GM12878 (cell line): ENCODE measurements around the gene GK. TPM values are rescaled to one million over a fixed set of nuclear protein-coding genes. Genes with fewer than 3 reads are reported as not detected.

ENCODE experiments used
- ATAC-seq: fragments of 200-7000 bp; cut with Tn5 transposase; 3 replicates; pipeline ENCODE4 v1.9.1; 2020; ENCODE audit warnings: mild to moderate bottlenecking, moderate library complexity
- BruUV-seq: library from RNA; stranded (reverse); fragments of 400-500 nt; replicated peaks from 2 replicates; lab custom pipeline; 2021; lab: Mats Ljungman, UMichigan
- CTCF ChIA-PET: fragments of 300-600 bp; sonication (Branson Sonifier 250); formaldehyde crosslinking; extraction: SDS; loops from one replicate; lab custom pipeline; 2021; ENCODE audit warnings: inconsistent platforms; lab: Yijun Ruan, JAX
- POLR2A ChIA-PET: fragments of 350-600 bp; formaldehyde crosslinking; extraction: SDS; loops from one replicate; lab custom pipeline; 2021; ENCODE audit warnings: inconsistent platforms; lab: Charles Lee
- RAD21 ChIA-PET: fragments of 300-600 bp; sonication (Branson Sonifier 250); formaldehyde crosslinking; loops from one replicate; lab custom pipeline; 2023; ENCODE audit warnings: antibody characterized with exemption; ENCODE audit not compliant: unreplicated experiment; lab: Charles Lee
- SMC1A ChIA-PET: fragments of 300-600 bp; sonication (Branson Sonifier 250); formaldehyde crosslinking; loops from one replicate; lab custom pipeline; 2023; ENCODE audit not compliant: unreplicated experiment, uncharacterized antibody; lab: Charles Lee
- DNase-seq: peaks from one replicate; pipeline ENCODE4 v3.0.0-alpha.2; 2011; ENCODE audit warnings: low read depth, low spot score
- FAIRE-seq: peaks from 3 replicates; lab custom pipeline; 2011; peaks lifted over from hg19 to GRCh38; lab: Jason Lieb, UNC
- H2AFZ ChIP-seq: 2 replicates; pipeline ENCODE4 v1.6.0; 2011; ENCODE audit warnings: low read depth, low read length, control low read depth; ENCODE audit not compliant: control insufficient read depth
- H3K27ac ChIP-seq: 2 replicates; pipeline ENCODE4 v1.5.1; 2011; ENCODE audit warnings: control low read depth; ENCODE audit not compliant: control insufficient read depth, insufficient read depth
- H3K27me3 ChIP-seq, 2 experiments: replicated peaks in 1 of 2; 2 replicates each; pipeline versions ENCODE4 v1.6.0 to v1.6.1; 2011; ENCODE audit warnings: low read length in 1 of 2; ENCODE audit not compliant: control insufficient read depth in 2 of 2, insufficient read depth in 2 of 2
- H3K36me3 ChIP-seq, 2 experiments: 2 replicates each; pipeline ENCODE4 v1.5.1; 2011; ENCODE audit warnings: low read length in 1 of 2; ENCODE audit not compliant: control insufficient read depth in 2 of 2, insufficient read depth in 2 of 2
- H3K4me1 ChIP-seq: 2 replicates; pipeline ENCODE4 v1.6.1; 2011; ENCODE audit warnings: mild to moderate bottlenecking, low read length, moderate library complexity, mixed read lengths; ENCODE audit not compliant: control insufficient read depth, insufficient read depth
- H3K4me2 ChIP-seq: 2 replicates; pipeline ENCODE4 v1.6.0; 2011; ENCODE audit warnings: control low read depth; ENCODE audit not compliant: control insufficient read depth, insufficient read depth
- H3K4me3 ChIP-seq: fragments of 200-600 bp; sonication (generic); 2 replicates; pipeline ENCODE4 v1.5.1; 2016
- H3K79me2 ChIP-seq: 2 replicates; pipeline ENCODE4 v1.6.0; 2011; ENCODE audit warnings: low read length; ENCODE audit not compliant: control insufficient read depth, insufficient read depth
- H3K9ac ChIP-seq: 2 replicates; pipeline ENCODE4 v1.8.0; 2011; ENCODE audit warnings: low read length, control low read depth, mixed read lengths; ENCODE audit not compliant: control insufficient read depth, insufficient read depth
- H3K9me3 ChIP-seq: replicated peaks from 3 replicates; pipeline ENCODE4 v1.5.1; 2011; ENCODE audit warnings: mild to moderate bottlenecking, low read length; ENCODE audit not compliant: control insufficient read depth, insufficient read depth
- H4K20me1 ChIP-seq: 2 replicates; pipeline ENCODE4 v1.6.0; 2011; ENCODE audit not compliant: control insufficient read depth, insufficient read depth
- ATF7 ChIP-seq: fragments of 450-650 bp; IDR thresholded peaks from 2 replicates; pipeline ENCODE4 v1.6.1; 2016; ENCODE audit warnings: low read depth, mild to moderate bottlenecking
- ETV6 ChIP-seq, 2 experiments: fragments of 450-650 bp in 1 of 2; IDR thresholded peaks in 1 of 2; conservative IDR thresholded peaks in 1 of 2; 2 replicates each; pipeline ENCODE4 v1.6.1; 2014; ENCODE audit warnings: antibody characterized with exemption in 1 of 2, borderline replicate concordance in 1 of 2, low read depth in 1 of 2, mild to moderate bottlenecking in 1 of 2, moderate library complexity in 1 of 2
- GATAD2B ChIP-seq: fragments of 450-650 bp; conservative IDR thresholded peaks from 2 replicates; pipeline ENCODE4 v1.6.1; 2017; ENCODE audit warnings: low read depth, mild to moderate bottlenecking, moderate library complexity
- JUND ChIP-seq: IDR thresholded peaks from 2 replicates; pipeline ENCODE4 v1.6.1; 2012; ENCODE audit warnings: low read depth, mild to moderate bottlenecking, low read length, improper control_type of control experiment, moderate library complexity
- MTA3 ChIP-seq: IDR thresholded peaks from 2 replicates; pipeline ENCODE4 v1.6.1; 2012; ENCODE audit warnings: low read length, inconsistent platforms, borderline replicate concordance
- MXI1 ChIP-seq: fragments of 150-350 bp; IDR thresholded peaks from 2 replicates; pipeline ENCODE4 v1.6.1; 2011; ENCODE audit warnings: low read depth, mild to moderate bottlenecking, inconsistent platforms, low read length, improper control_type of control experiment
- NR2C2 ChIP-seq: IDR thresholded peaks from 2 replicates; pipeline ENCODE4 v1.6.1; 2011; ENCODE audit warnings: borderline replicate concordance, low read depth; ENCODE audit not compliant: control insufficient read depth, insufficient read length
- NR2F1 ChIP-seq: fragments of 450-650 bp; conservative IDR thresholded peaks from 2 replicates; pipeline ENCODE4 v1.6.1; 2017; ENCODE audit warnings: mild to moderate bottlenecking
- RAD51 ChIP-seq: fragments of 450-650 bp; IDR thresholded peaks from 2 replicates; pipeline ENCODE4 v1.6.1; 2016; ENCODE audit warnings: moderate library complexity, mild to moderate bottlenecking, inconsistent platforms
- SMARCA5 ChIP-seq: fragments of 450-650 bp; IDR thresholded peaks from 2 replicates; pipeline ENCODE4 v1.6.1; 2017; ENCODE audit warnings: mild to moderate bottlenecking
- ZNF207 ChIP-seq: fragments of 450-650 bp; IDR thresholded peaks from 2 replicates; pipeline ENCODE4 v1.6.1; 2014; ENCODE audit warnings: antibody characterized with exemption, mild to moderate bottlenecking, borderline replicate concordance
- WGBS: methylation state at CpG from one replicate; pipeline ENCODE4 v1.1.6; 2016; ENCODE audit warnings: low lambda C conversion rate; ENCODE audit not compliant: insufficient replicate concordance, insufficient coverage; ENCODE audit errors: missing lambda C conversion rate; 5-methylcytosine and 5-hydroxymethylcytosine counted together
- in situ Hi-C: fragments of 300-500 bp; cut with MboI; formaldehyde crosslinking; loops from 9 replicates; pipeline ENCODE4 v1.14.3; 2018; ENCODE audit warnings: mixed read lengths
- intact Hi-C: fragments of 100-400 bp; cut with micrococcal nuclease; formaldehyde crosslinking; loops from one replicate; pipeline ENCODE4 v1.14.2; 2022; ENCODE audit not compliant: unreplicated experiment
- polyA plus RNA-seq, 11 experiments: library from polyadenylated mRNA; depleted of rRNA in 4 of 11; unstranded in 6 of 11; stranded (reverse) in 5 of 11; fragments of >200 nt; fragmentation: Nextera tagmentation in 4 of 11; fragmentation: Illumina TruSeq in 1 of 11; extraction: Ambion mirVana in 4 of 11; extraction: Trizol in 1 of 11; gene quantifications; 1 replicate in 1 of 11; 2 replicates in 10 of 11; pipeline versions ENCODE4 v1.2.1 to v1.2.3, GENCODE V29; 2011 to 2016; ENCODE audit warnings: inconsistent platforms in 2 of 11, missing spikeins in 2 of 11, low read depth in 1 of 11
- total RNA-seq, 4 experiments: library from RNA; depleted of rRNA in 3 of 4; stranded (reverse); fragments of >200 nt in 3 of 4; fragmentation: Illumina TruSeq in 1 of 4; extraction: Trizol in 1 of 4; gene quantifications; 2 replicates each; pipeline versions ENCODE4 v1.2.1 to v1.2.3, GENCODE V29; 2013 to 2021
- TF ChIP-seq, protein P1 (sequence below): IDR thresholded peaks from 2 replicates; pipeline ENCODE4 v1.6.1; 2012; ENCODE audit warnings: low read depth, low read length, improper control_type of control experiment

The GK gene
- total and polyA plus RNA-seq, 10 of the 15 experiments (the other 5 are each of a cell fraction or from before 2014, with no cell fraction given) = 6.3 to 22.3 (median 11.1) TPM

DNA sequence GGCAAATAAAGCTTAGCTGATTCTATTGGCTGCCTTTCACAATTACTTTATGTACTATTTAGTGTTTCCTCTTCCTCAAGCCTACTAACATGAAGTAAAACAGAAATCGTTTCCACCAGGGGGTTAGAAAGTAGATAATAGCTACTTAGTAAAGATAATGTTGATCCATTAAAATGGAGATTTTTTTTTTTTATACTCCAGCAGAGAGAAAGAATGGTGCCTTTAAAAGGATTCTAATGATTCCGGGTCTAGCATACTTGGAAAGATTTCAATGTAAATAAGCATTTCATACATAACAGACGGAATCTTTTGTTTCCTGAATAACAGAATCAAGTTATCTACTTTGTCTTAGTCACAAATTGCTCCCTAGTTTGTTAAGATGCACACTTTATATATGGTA lies 37.1 kb downstream of the GK start (continued):
- no peak for TF ChIP-seq ZNF207

DNA sequence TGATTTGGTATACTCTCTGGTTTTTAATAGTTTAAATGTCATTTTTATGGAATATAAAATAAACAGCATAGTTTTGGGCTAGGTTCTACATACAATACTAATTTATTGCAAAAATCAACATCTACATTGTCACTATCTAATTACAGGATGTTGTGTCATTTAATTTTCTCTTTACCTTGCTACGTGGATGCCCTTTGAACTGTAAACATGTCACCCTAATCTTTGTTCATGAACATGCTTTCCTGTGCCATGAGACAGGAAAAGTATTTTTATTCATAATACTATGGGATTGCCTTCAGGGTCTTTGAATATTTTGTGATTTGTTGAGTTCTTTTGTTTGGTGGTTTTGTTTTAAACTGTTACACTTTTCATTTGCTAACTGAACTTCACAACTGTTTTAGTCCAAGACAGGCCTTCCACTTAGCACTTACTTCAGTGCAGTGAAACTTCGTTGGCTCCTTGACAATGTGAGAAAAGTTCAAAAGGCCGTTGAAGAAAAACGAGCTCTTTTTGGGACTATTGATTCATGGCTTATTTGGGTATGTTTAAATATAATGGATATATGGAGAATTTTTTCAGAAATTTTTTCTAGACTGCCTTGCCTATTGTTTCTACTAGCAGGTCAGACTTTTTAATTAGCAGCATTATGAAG lies 40.9 kb downstream of the GK start:
- TF ChIP-seq MTA3 (no peak), JUND (no peak), RAD51 (no peak), MXI1 (no peak), SMARCA5 (no peak), NR2F1 (no peak), GATAD2B (no peak), ETV6 (conservative IDR thresholded peaks at IDR 0.05 in 1 of 2, IDR thresholded peaks at IDR 0.05 in 1 of 2; ENCODE audit: borderline replicate concordance in 1 of 2, low read depth in 1 of 2) (no peak), NR2C2 (no peak), ATF7 (no peak)
- TF ChIP-seq, protein P1, sequence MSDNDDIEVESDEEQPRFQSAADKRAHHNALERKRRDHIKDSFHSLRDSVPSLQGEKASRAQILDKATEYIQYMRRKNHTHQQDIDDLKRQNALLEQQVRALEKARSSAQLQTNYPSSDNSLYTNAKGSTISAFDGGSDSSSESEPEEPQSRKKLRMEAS = no peak
- no peaks in the 10 kb centered on the region for H3K9me3 ChIP-seq
- H3K79me2 ChIP-seq = no peaks in the 10 kb centered on the region
- H3K9ac ChIP-seq = no peak overlapping the region
- no peak for ATAC-seq
- no peak for FAIRE-seq
- WGBS = 49% methylated on average over 4 of the region's 4 CpGs
- no TSS peak for BruUV-seq
- CTCF ChIA-PET = interaction anchor here (0.8 kb wide), 1 partner anchor 16 kb away, joined by 3 read pairs; no protein-coding TSS in a partner anchor
- SMC1A ChIA-PET = no interaction called here
- H3K27me3 ChIP-seq = no peaks in the 10 kb centered on the region; a peak in 1 of 4 replicates
- POLR2A ChIA-PET = no interaction called here
- no peaks in the 10 kb centered on the region for H3K4me1 ChIP-seq
- no peak overlapping the region for H2AFZ ChIP-seq
- no peak overlapping the region for H3K4me2 ChIP-seq
- no peaks in the 10 kb centered on the region for H3K36me3 ChIP-seq
- intact Hi-C loops (no loop called here), in situ Hi-C loops (no loop called here)
- no peak for DNase-seq
- RAD21 ChIA-PET = no interaction called here
- H3K27ac ChIP-seq = no peak overlapping the region
- no peak overlapping the region for H3K4me3 ChIP-seq
- H4K20me1 ChIP-seq = no peaks in the 10 kb centered on the region
